Lower leg skin (tissue), 4 donors: ENCODE data around the gene ZNF425. TPM values are rescaled to one million over a fixed set of nuclear protein-coding genes. Genes with fewer than 3 reads are reported as not detected.
A peak's percentile ranks its signal among the peaks of the same experiment; 100 is the strongest.

Experiments
- DNase-seq, 2 donors: peaks; one replicate each; pipeline ENCODE4 v3.0.0-alpha.2; 2019; ENCODE audit warnings: low spot score in 2 of 2
- H3K4me3 ChIP-seq: fragments of 200-600 bp; sonication (generic); 2 replicates; pipeline ENCODE4 v1.5.1; 2017; ENCODE audit warnings: mild to moderate bottlenecking, low read depth; ENCODE audit not compliant: poor library complexity, severe bottlenecking
- CTCF ChIP-seq, 3 donors: fragments of 450-650 bp; IDR thresholded peaks; one replicate each; pipeline ENCODE4 v1.5.1; 2016; ENCODE audit warnings: antibody characterized with exemption in 3 of 3, mild to moderate bottlenecking in 3 of 3, moderate library complexity in 2 of 3
- POLR2A ChIP-seq, 2 donors: fragments of 450-650 bp; IDR thresholded peaks; one replicate each; pipeline ENCODE4 v1.6.1; 2016 to 2017; ENCODE audit warnings: antibody characterized with exemption in 2 of 2, mild to moderate bottlenecking in 1 of 2, moderate library complexity in 1 of 2
- WGBS, 2 donors: methylation state at CpG; one replicate each; pipeline ENCODE4 v1.1.5; 2018; 5-methylcytosine and 5-hydroxymethylcytosine counted together
- intact Hi-C: fragments of 100-400 bp; cut with DNase I; formaldehyde crosslinking; loops from one replicate; pipeline ENCODE4 v1.15.0; 2023; ENCODE audit warnings: low total_unique reads
- total RNA-seq, 4 donors: library from RNA; depleted of rRNA; stranded (reverse); fragments of >200 nt; gene quantifications; one replicate each; pipeline ENCODE4 v1.1.0, GENCODE V29; 2016

Gene ZNF425
- total RNA-seq, 4 donors from 2014 or later = 4.8 to 5.8 (median 5.4) TPM

DNA sequence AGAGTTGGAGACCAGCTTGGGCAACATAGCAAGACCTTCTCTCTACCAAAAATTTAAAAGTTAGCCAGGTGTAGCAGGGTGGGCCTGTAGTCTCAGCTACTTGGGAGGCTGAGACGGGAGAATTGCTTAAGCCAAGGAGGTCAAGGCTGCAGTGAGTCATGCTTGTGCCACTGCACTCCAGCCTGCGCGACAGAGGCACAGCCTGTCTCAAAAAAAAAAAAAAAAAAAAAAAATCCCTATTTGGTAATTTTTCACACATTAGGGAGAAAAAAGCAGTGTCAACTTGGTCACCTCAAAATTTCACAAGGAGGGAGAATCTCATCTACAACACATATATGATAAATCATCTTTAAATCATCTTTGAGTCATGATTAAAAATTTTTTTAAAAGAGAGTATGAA is 14.7 kb upstream of the ZNF425 start:
- no peak for DNase-seq
- intact Hi-C loops = no loop called here
- TF ChIP-seq POLR2A (IDR thresholded peaks at IDR 0.05) (no peak), CTCF (IDR thresholded peaks at IDR 0.05) (no peak)
- H3K4me3 ChIP-seq = no peak overlapping the region
- WGBS, 2 donors = 65 to 71% methylated on average over 3 of the region's 3 CpGs

DNA sequence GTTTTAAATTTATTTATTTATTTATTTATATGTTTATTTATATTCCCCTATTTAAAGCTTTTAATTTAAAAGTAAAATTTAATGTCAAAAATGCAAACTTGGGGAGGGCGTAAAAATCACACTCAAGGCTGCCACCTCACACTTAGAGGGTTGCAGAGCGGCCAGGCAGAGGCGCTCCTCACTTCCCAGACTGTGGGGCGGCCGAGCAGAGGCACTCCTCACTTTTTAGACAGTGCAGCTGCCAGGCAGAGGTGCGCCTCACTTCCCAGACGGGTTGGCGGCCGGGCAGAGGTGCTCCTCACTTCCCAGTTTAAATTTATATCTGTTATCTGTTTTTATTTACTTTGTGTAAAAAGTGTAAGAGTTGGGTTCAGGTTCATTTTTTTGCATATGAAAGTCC is 10.0 kb upstream of the ZNF425 start:
- DNase-seq = no peak
- TF ChIP-seq CTCF (IDR thresholded peaks at IDR 0.05) (no peak), POLR2A (IDR thresholded peaks at IDR 0.05) (no peak)
- H3K4me3 ChIP-seq = no peak overlapping the region
- intact Hi-C loops = no loop called here
- 94 to 95% methylated on average over 9 of the region's 9 CpGs for WGBS, 2 donors

- no peak for DNase-seq
- H3K4me3 ChIP-seq = no peak overlapping the region
- WGBS, 2 donors = 65 to 93% methylated on average over 2 of the region's 2 CpGs
- TF ChIP-seq CTCF (IDR thresholded peaks at IDR 0.05) = no peak
- TF ChIP-seq POLR2A (IDR thresholded peaks at IDR 0.05) = no peak
- intact Hi-C loops = no loop called here
Measured at GRCh38 chr7:149133028-149133710, 7.0 kb upstream of the ZNF425 start.

DNA sequence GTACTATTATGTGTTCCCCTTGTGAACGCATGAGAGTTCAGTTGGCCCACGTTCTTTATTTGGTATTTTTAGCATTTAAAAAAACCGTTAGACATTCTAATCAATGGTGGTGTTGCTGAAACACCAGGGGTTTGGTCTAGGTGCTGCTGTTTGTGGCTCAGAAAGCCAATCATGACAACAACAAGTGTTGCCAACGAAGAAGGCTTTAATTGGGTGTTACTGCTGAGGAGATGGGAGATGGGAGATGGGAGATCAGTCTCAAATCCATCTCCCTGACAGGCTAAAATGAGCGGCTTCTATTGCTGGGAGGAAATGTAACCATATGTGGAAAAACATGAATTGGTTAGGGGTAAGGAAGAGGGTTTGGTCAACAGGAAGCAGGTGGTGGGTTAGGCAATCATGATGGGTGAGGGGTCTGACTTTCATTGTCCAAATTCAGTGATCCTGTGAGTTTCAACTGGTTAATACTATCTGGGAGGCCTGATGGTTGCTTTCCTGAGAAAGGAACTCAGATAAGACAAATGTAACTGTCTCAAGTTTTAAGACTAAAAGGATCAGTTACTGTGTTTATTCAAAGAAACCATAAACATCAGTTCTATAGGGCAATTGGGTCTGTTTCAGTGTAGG is 4.6 kb upstream of the ZNF425 start:
- 94 to 99% methylated on average over 5 of the region's 5 CpGs for WGBS, 2 donors
- intact Hi-C loops = no loop called here
- H3K4me3 ChIP-seq = no peak overlapping the region
- no peak for DNase-seq
- TF ChIP-seq POLR2A (IDR thresholded peaks at IDR 0.05) (no peak), CTCF (IDR thresholded peaks at IDR 0.05) (no peak)

GRCh38 chr7:149126662-149127266 is 640 bp upstream of the ZNF425 start:
- peak overlapping the region; percentile 94 for H3K4me3 ChIP-seq
- DNase-seq = peak; percentile 21 to 90
- intact Hi-C loops = no loop called here
- 0 to 1% methylated on average over 37 to 40 of the region's 48 CpGs for WGBS, 2 donors
- TF ChIP-seq POLR2A (IDR thresholded peaks at IDR 0.05) = no peak
- TF ChIP-seq CTCF (IDR thresholded peaks at IDR 0.05) = no peak
